Kidney (tissue), 14 donors: ENCODE measurements around the gene SYT17. TPM values are rescaled to one million over a fixed set of nuclear protein-coding genes. Genes with fewer than 3 reads are reported as not detected.

Source experiments
- DNase-seq, 5 donors: peaks; one replicate each; pipeline ENCODE4 v3.0.0-alpha.2; 2013 to 2020
- FAIRE-seq: peaks from 2 replicates; lab custom pipeline; 2012; peaks lifted over from hg19 to GRCh38; lab: Jason Lieb, UNC
- H3K27ac ChIP-seq, 2 donors: one replicate each; pipeline ENCODE4 v1.7.0; 2013; ENCODE audit warnings: low read depth in 2 of 2, low read length in 2 of 2, inconsistent platforms in 1 of 2
- H3K27me3 ChIP-seq: one replicate; pipeline ENCODE4 v1.7.1; 2013; ENCODE audit warnings: low read length, inconsistent platforms; ENCODE audit not compliant: control insufficient read depth, insufficient read depth
- H3K36me3 ChIP-seq, 3 donors: one replicate each; pipeline versions ENCODE4 v1.7.0 to v1.7.1; 2013; ENCODE audit warnings: low read length in 3 of 3, control low read depth in 1 of 3, inconsistent platforms in 1 of 3; ENCODE audit not compliant: insufficient read depth in 3 of 3, control insufficient read depth in 2 of 3
- H3K4me1 ChIP-seq, 3 donors: one replicate each; pipeline versions ENCODE4 v1.7.0 to v1.7.1; 2013; ENCODE audit warnings: low read length in 3 of 3, inconsistent platforms in 1 of 3, low read depth in 1 of 3; ENCODE audit not compliant: control insufficient read depth in 2 of 3, insufficient read depth in 2 of 3
- H3K4me3 ChIP-seq, 3 donors: one replicate each; pipeline versions ENCODE4 v1.7.0 to v1.8.1; 2013; ENCODE audit warnings: low read length in 3 of 3, control low read depth in 1 of 3, inconsistent platforms in 1 of 3
- H3K9ac ChIP-seq, 3 donors: one replicate each; pipeline versions ENCODE4 v1.7.0 to v1.7.1; 2013; ENCODE audit warnings: low read length in 3 of 3, control low read depth in 1 of 3, inconsistent platforms in 1 of 3
- H3K9me3 ChIP-seq, 3 donors: one replicate each; pipeline versions ENCODE4 v1.7.0 to v1.7.1; 2013; ENCODE audit warnings: low read length in 3 of 3, control low read depth in 1 of 3, inconsistent platforms in 1 of 3; ENCODE audit not compliant: control insufficient read depth in 2 of 3, insufficient read depth in 1 of 3
- CTCF ChIP-seq: IDR thresholded peaks from 3 replicates; pipeline ENCODE4 v1.5.1; 2012; ENCODE audit warnings: mild to moderate bottlenecking, moderate library complexity, borderline replicate concordance; ENCODE audit not compliant: insufficient read depth; ENCODE audit errors: extremely low read depth
- intact Hi-C: fragments of 100-400 bp; cut with DNase I; formaldehyde crosslinking; loops from one replicate; pipeline ENCODE4 v1.11.1; 2022
- polyA plus RNA-seq: library from polyadenylated mRNA; stranded (reverse); fragments of 350-450 nt; fragmentation: Illumina TruSeq; extraction: RNeasy Lipid Tissue Mini Kit (QIAGEN cat#74804); gene quantifications from one replicate; pipeline ENCODE4 v1.2.3, GENCODE V29; 2014; ENCODE audit warnings: low read depth, low replicate concordance; ENCODE audit not compliant: insufficient read depth
- total RNA-seq: library from RNA; stranded (reverse); fragmentation: NEBNext Ultra II Directional; extraction: Animal tissue kit (Norgen Biotek cat#: 25700); gene quantifications from one replicate; pipeline ENCODE4 v1.2.1, GENCODE V29; 2021
- donor health status: control.
- donor health status: control.
- donor health status: control.
- donor health status: control.
- donor health status: control.
- donor health status: DM: yes; HTN: yes; CAD: no.
- donor health status: Normal renal cell carcinoma (clear cell type).

SYT17 gene
- total and polyA plus RNA-seq, 2 donors from 2014 or later, result 5.8 to 8.8 TPM

- H3K4me1 ChIP-seq, result peaks cover 0 to 18% (median 4%) of the 10 kb centered on the region in 3 donors
- FAIRE-seq, result no peak
- H3K4me3 ChIP-seq, result no peak overlapping the region
Measured at GRCh38 chr16:19130852-19131824, 36.9 kb upstream of the SYT17 start.

DNA sequence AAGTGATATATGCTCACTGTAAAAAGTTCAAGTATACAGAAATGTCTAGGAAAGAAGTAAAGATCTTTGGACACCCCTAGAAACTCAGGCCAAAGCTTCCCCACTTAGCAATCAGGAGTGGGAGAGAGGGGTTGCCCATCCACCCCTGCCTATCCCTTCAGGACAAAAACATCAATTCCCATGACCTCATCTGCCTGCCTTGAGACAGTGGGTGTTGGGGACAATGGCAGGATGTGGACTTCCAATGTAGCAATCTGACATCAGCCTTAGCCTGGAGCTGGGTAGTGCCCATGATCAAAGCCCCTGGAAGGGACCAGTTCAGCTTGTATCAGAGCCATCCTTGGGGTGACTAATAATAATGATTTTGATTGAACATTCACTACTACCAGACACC is 36.2 kb upstream of the SYT17 start:
- FAIRE-seq, result no peak
- DNase-seq, result no peak

More at GRCh38 chr16:19130852-19131824, 36.9 kb upstream of the SYT17 start:
- no peaks in the 10 kb centered on the region for H3K36me3 ChIP-seq
- no peak for TF ChIP-seq CTCF
- peak in 3 of 5 donors; percentile 56 to 90 (median 70) for DNase-seq
- intact Hi-C loops, result no loop called here
- H3K9me3 ChIP-seq, result no peaks in the 10 kb centered on the region
- H3K27me3 ChIP-seq, result no peaks in the 10 kb centered on the region
- peak overlapping the region; percentile 68 to 90 for H3K27ac ChIP-seq
- no peak overlapping the region for H3K9ac ChIP-seq

GRCh38 chr16:19132255-19132654 is 35.8 kb upstream of the SYT17 start:
- H3K36me3 ChIP-seq, result no peaks in the 10 kb centered on the region
- no peaks in the 10 kb centered on the region for H3K9me3 ChIP-seq
- H3K4me3 ChIP-seq, result no peak overlapping the region
- H3K27ac ChIP-seq, result peak overlapping the region; percentile 12 to 90
- no peak for FAIRE-seq
- no peaks in the 10 kb centered on the region for H3K27me3 ChIP-seq
- no peak overlapping the region for H3K9ac ChIP-seq
- TF ChIP-seq CTCF, result no peak
- peaks cover 0 to 23% (median 4%) of the 10 kb centered on the region in 3 donors for H3K4me1 ChIP-seq
- no peak for DNase-seq
- intact Hi-C loops, result no loop called here

More for the DNA sequence above, 36.2 kb upstream of the SYT17 start:
- Histone ChIP-seq H3K4me3 (no peak overlapping the region), H3K27me3 (no peaks in the 10 kb centered on the region), H3K9me3 (no peaks in the 10 kb centered on the region), H3K4me1 (peaks cover 0 to 22% (median 4%) of the 10 kb centered on the region in 3 donors), H3K9ac (no peak overlapping the region), H3K27ac (peak overlapping the region; percentile 68 to 90), H3K36me3 (no peaks in the 10 kb centered on the region)
- TF ChIP-seq CTCF, result no peak
- intact Hi-C loops, result no loop called here
